ENCODE results near the gene GAPDHS. TPM values are rescaled to one million over a fixed set of nuclear protein-coding genes. Genes with fewer than 3 reads are reported as not detected.

Gene GAPDHS
- total and polyA plus RNA-seq, 2 of the 13 experiments (the other 11 are each of a cell fraction or from before 2014, with no cell fraction given): not detected

GRCh38 chr19:35569281-35569781 lies 36.1 kb downstream of the GAPDHS start (continued):
- TF ChIP-seq GMEB1 (CRISPR knock-in tag; IDR thresholded peaks at IDR 0.05; ENCODE audit: borderline replicate concordance) (peak; percentile 21; the same call in 1 of the 2 replicates), JUN (CRISPR knock-in tag; IDR thresholded peaks at IDR 0.05) (0 out of 2 replicates have a peak, but pooled peaks have one; percentile 29), ZNF639 (CRISPR knock-in tag; conservative IDR thresholded peaks at IDR 0.05) (no peak), ZFP1 (CRISPR knock-in tag; IDR thresholded peaks at IDR 0.05) (0 out of 2 replicates have a peak, but pooled peaks have one; percentile 46), ZNF816 (CRISPR knock-in tag; IDR thresholded peaks at IDR 0.05; ENCODE audit: borderline replicate concordance) (no peak), CHD4 (IDR thresholded peaks at IDR 0.05; ENCODE audit: borderline replicate concordance, low read length) (no peak), HNF4G (IDR thresholded peaks at IDR 0.05; ENCODE audit: borderline replicate concordance, low read depth, low read length) (peak; percentile 62), HNF4G (CRISPR knock-in tag; IDR thresholded peaks at IDR 0.05; ENCODE audit: borderline replicate concordance, low read depth) (no peak), PAF1 (CRISPR knock-in tag; IDR thresholded peaks at IDR 0.05) (no peak), FOSL2 (CRISPR knock-in tag; IDR thresholded peaks at IDR 0.05) (peak; percentile 82), ZNF550 (CRISPR knock-in tag; IDR thresholded peaks at IDR 0.05; ENCODE audit: borderline replicate concordance) (no peak), TGIF2 (CRISPR knock-in tag; IDR thresholded peaks at IDR 0.05) (0 out of 2 replicates have a peak, but pooled peaks have one; percentile 49), ZNF687 (CRISPR knock-in tag; IDR thresholded peaks at IDR 0.05) (peak; percentile 74), YEATS2 (CRISPR knock-in tag; IDR thresholded peaks at IDR 0.05; ENCODE audit: borderline replicate concordance) (no peak), BCL6 (CRISPR knock-in tag; IDR thresholded peaks at IDR 0.05) (peak; percentile 86), MAFG (CRISPR knock-in tag; IDR thresholded peaks at IDR 0.05) (no peak), ZNF740 (CRISPR knock-in tag; IDR thresholded peaks at IDR 0.05) (no peak), ELF1 (CRISPR knock-in tag; IDR thresholded peaks at IDR 0.05) (no peak), SP2 (CRISPR knock-in tag; IDR thresholded peaks at IDR 0.05) (no peak), THYN1 (CRISPR knock-in tag; IDR thresholded peaks at IDR 0.05; ENCODE audit: borderline replicate concordance, low read depth) (no peak)
